KMS-11 (cell line): ENCODE data around the gene DNAH11.

Experiments used
- H2AFZ ChIP-seq: fragments of 200-600 bp; sonication (generic); 2 replicates; pipeline ENCODE4 v1.6.1; 2016; ENCODE audit warnings: antibody characterized with exemption, mixed run types, low read depth
- H3K27ac ChIP-seq: fragments of 200-600 bp; sonication (generic); 2 replicates; pipeline ENCODE4 v1.6.1; 2016; ENCODE audit warnings: mild to moderate bottlenecking, mixed run types
- H3K27me3 ChIP-seq: fragments of 200-600 bp; sonication (generic); 2 replicates; pipeline ENCODE4 v1.6.1; 2017; ENCODE audit warnings: mild to moderate bottlenecking, low read depth, mixed run types, moderate library complexity; ENCODE audit not compliant: insufficient read depth
- H3K36me3 ChIP-seq: fragments of 200-600 bp; sonication (generic); 2 replicates; pipeline ENCODE4 v1.6.1; 2017; ENCODE audit warnings: mild to moderate bottlenecking, mixed run types; ENCODE audit not compliant: insufficient read depth
- H3K4me1 ChIP-seq: fragments of 200-600 bp; sonication (generic); 2 replicates; pipeline ENCODE4 v1.6.1; 2016; ENCODE audit warnings: mild to moderate bottlenecking, low read depth, mixed run types; ENCODE audit not compliant: poor library complexity, severe bottlenecking
- H3K4me2 ChIP-seq: fragments of 200-600 bp; sonication (generic); 2 replicates; pipeline ENCODE4 v1.7.0; 2016; ENCODE audit warnings: mild to moderate bottlenecking, mixed run types
- H3K4me3 ChIP-seq: fragments of 200-600 bp; sonication (generic); IDR thresholded peaks from 2 replicates; pipeline ENCODE4 v1.6.1; 2017; ENCODE audit warnings: low read depth, low read length, mixed read lengths; ENCODE audit not compliant: insufficient read depth
- H3K79me2 ChIP-seq: fragments of 200-600 bp; sonication (generic); 2 replicates; pipeline ENCODE4 v1.6.1; 2016; ENCODE audit warnings: low read depth, mixed run types; ENCODE audit not compliant: insufficient read depth
- H3K9ac ChIP-seq: fragments of 200-600 bp; sonication (generic); 2 replicates; pipeline ENCODE4 v1.6.1; 2016; ENCODE audit warnings: mild to moderate bottlenecking, mixed run types
- H4K20me1 ChIP-seq: fragments of 200-600 bp; sonication (generic); 2 replicates; pipeline ENCODE4 v1.6.1; 2016; ENCODE audit warnings: mild to moderate bottlenecking, mixed run types; ENCODE audit not compliant: insufficient read depth
- TF ChIP-seq, protein P1 (sequence below): fragments of 200-600 bp; sonication (generic); conservative IDR thresholded peaks from 2 replicates; pipeline ENCODE4 v1.6.1; 2017; ENCODE audit warnings: low read depth, mild to moderate bottlenecking, antibody characterized with exemption, low read length, moderate library complexity, mixed read lengths

Gene DNAH11

DNA sequence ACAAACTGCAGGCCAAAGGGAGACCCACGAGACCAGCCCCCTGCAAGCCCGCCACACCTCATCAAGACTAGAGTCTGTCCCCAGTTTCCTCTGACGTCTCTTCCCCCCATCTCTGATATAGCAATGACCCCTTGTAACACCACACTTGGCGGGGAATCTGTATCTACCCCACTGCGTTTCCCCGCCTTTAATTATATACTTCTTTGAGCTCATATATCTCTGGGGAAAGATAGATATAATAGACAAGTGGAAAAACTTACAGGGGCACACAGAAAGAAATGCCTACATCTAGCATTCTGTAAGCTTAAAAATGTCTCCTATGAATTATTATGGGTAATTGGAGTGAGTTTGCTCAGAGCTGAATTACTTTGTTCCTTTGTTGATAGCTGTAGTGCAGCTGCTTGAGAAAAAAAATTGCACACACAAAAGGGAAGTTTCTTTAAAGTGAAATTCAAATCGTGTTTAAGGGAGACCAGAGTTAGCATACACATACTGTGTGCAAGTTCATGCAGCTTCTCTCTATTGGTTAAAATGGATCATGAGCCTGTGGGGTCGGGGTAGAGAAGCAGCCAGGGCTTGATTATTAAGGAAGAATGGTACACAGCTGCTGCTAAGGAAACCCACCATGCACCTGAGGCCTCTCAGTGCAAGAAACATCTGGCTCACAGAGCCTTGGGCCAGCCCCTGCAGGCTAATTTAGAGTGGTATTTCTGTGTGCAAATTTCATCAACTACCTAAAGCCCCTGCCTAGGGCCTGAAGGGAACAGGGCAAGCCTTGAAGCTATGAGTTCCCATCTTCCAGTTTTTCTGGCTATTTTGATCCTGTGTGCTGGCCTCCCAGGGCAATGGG, 370.3 kb downstream of the DNAH11 start:
- TF ChIP-seq, protein P1, sequence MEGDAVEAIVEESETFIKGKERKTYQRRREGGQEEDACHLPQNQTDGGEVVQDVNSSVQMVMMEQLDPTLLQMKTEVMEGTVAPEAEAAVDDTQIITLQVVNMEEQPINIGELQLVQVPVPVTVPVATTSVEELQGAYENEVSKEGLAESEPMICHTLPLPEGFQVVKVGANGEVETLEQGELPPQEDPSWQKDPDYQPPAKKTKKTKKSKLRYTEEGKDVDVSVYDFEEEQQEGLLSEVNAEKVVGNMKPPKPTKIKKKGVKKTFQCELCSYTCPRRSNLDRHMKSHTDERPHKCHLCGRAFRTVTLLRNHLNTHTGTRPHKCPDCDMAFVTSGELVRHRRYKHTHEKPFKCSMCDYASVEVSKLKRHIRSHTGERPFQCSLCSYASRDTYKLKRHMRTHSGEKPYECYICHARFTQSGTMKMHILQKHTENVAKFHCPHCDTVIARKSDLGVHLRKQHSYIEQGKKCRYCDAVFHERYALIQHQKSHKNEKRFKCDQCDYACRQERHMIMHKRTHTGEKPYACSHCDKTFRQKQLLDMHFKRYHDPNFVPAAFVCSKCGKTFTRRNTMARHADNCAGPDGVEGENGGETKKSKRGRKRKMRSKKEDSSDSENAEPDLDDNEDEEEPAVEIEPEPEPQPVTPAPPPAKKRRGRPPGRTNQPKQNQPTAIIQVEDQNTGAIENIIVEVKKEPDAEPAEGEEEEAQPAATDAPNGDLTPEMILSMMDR = no peak
- H3K36me3 ChIP-seq = no peaks in the 10 kb centered on the region
- H3K9ac ChIP-seq = no peak overlapping the region
- H2AFZ ChIP-seq = no peak overlapping the region
- H3K4me1 ChIP-seq = no peaks in the 10 kb centered on the region
- no peak overlapping the region for H3K4me2 ChIP-seq
- no peak overlapping the region for H3K4me3 ChIP-seq
- H4K20me1 ChIP-seq = no peaks in the 10 kb centered on the region
- H3K27me3 ChIP-seq = no peaks in the 10 kb centered on the region
- no peak overlapping the region for H3K27ac ChIP-seq
- H3K79me2 ChIP-seq = no peaks in the 10 kb centered on the region

DNA sequence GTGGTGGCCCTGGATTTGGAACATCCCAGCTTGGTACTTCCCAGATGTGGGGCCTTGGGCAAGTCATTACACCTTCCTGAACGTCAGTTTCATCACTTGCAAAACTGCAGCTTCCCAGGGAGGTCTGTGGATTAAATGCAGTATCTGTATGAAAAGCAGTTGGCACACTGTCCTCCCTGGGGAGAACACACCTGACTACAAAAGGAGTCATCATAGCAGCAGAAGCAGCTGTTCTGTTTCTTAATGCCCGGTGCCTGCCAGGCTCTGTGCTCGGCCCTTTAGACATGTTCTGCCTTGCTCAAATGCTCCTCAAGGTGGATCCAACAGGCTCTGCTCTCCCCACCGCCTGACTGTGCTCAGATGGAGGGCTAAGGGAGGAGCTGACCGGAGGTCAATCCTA, 371.8 kb downstream of the DNAH11 start:
- no peaks in the 10 kb centered on the region for H3K36me3 ChIP-seq
- H3K27me3 ChIP-seq = no peaks in the 10 kb centered on the region
- no peaks in the 10 kb centered on the region for H4K20me1 ChIP-seq
- TF ChIP-seq, protein P1 = no peak
- H3K79me2 ChIP-seq = peaks cover under 1% of the 10 kb centered on the region; the same call in 1 of the 2 replicates
- H3K4me1 ChIP-seq = no peaks in the 10 kb centered on the region
- H3K9ac ChIP-seq = no peak overlapping the region
- H3K4me2 ChIP-seq = no peak overlapping the region
- no peak overlapping the region for H3K27ac ChIP-seq
- no peak overlapping the region for H2AFZ ChIP-seq
- no peak overlapping the region for H3K4me3 ChIP-seq

- H3K36me3 ChIP-seq = no peaks in the 10 kb centered on the region; the same call in 1 of the 2 replicates
- no peak overlapping the region for H3K4me3 ChIP-seq
- H3K9ac ChIP-seq = no peak overlapping the region
- H3K27me3 ChIP-seq = no peaks in the 10 kb centered on the region
- no peak overlapping the region for H3K4me2 ChIP-seq
- peaks cover 5% of the 10 kb centered on the region; the same call in 1 of the 2 replicates for H3K79me2 ChIP-seq
- H4K20me1 ChIP-seq = no peaks in the 10 kb centered on the region; the same call in 1 of the 2 replicates
- H3K4me1 ChIP-seq = no peaks in the 10 kb centered on the region
- TF ChIP-seq, protein P1 = no peak
- no peak overlapping the region for H2AFZ ChIP-seq
- no peak overlapping the region for H3K27ac ChIP-seq
Observed at GRCh38 chr7:21915140-21915539, 372.3 kb downstream of the DNAH11 start.

- Histone ChIP-seq H2AFZ (no peak overlapping the region), H3K79me2 (peaks cover 15% of the 10 kb centered on the region; the same call in 1 of the 2 replicates), H3K27ac (no peak overlapping the region), H4K20me1 (no peaks in the 10 kb centered on the region; the same call in 1 of the 2 replicates), H3K4me2 (no peak overlapping the region), H3K4me3 (no peak overlapping the region), H3K9ac (no peak overlapping the region), H3K27me3 (no peaks in the 10 kb centered on the region), H3K36me3 (no peaks in the 10 kb centered on the region; the same call in 1 of the 2 replicates), H3K4me1 (no peaks in the 10 kb centered on the region)
- TF ChIP-seq, protein P1 = no peak
Observed at GRCh38 chr7:21916176-21916575, 373.3 kb downstream of the DNAH11 start.
